Sigmoid colon (tissue), 4 donors: ENCODE measurements around the gene IL31.

ENCODE experiments used
- CTCF ChIP-seq, 4 experiments: fragments of 450-650 bp in 3 of 4; fragments of 200-600 bp in 1 of 4; IDR thresholded peaks; one replicate each; pipeline ENCODE4 v1.5.1; 2016 to 2019; ENCODE audit warnings: antibody characterized with exemption in 4 of 4, mild to moderate bottlenecking in 3 of 4, moderate library complexity in 2 of 4
- POLR2AphosphoS5 ChIP-seq, 4 donors: sonication (generic); formaldehyde crosslinking; IDR thresholded peaks; one replicate each; pipeline ENCODE4 v1.6.1; 2017; ENCODE audit warnings: antibody characterized with exemption in 4 of 4

DNA sequence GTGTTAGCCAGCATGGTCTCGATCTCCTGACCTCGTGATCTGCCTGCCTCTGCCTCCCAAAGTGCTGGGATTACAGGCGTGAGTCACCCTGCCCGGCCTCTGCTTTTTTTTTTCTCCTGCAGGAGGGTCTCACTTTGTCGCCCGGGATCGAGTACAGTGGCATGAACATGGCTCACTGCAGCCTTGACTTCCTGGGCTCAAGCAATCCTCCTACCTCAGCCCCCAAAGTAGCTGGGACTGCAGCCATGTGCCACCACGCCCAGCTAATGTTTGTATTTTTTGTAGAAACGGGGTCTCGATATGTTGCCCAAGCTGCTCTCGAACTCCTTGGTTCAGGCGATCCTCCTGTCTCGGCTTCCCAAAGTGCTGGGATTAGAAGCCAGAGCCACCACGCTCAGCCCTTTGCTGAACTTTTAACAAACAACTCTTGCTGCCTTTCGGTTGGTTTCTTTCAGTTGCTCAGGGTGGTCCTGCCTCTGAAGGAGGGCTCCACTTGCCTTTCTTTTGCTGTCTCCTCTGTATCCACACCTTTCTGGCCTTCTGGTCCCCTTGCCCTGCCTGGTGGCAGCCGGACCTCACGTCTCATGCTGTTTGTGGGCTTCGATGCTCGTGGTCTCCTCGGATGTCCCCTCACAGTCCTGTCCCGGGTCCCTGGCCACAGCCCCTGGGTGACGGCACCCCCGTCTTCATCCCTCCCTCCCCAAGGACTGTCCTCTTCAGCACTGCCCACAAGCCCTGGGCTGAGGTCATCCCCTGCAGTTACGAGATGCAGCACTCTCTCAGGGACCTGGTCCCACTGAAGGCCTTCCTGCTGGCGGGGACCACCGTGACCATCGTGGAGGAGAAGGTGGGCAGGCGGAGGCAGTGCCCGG lies 25.7 kb upstream of the IL31 start:
- no peak for TF ChIP-seq CTCF (IDR thresholded peaks at IDR 0.05)
- no peak for TF ChIP-seq POLR2AphosphoS5 (IDR thresholded peaks at IDR 0.05)
